A673 (cell line): ENCODE results near the gene AFG1L.

ENCODE experiments used
- CTCF ChIP-seq: fragments of 300-800, 200-600 bp; sonication (generic); conservative IDR thresholded peaks from 2 replicates; pipeline ENCODE4 v1.5.1; 2017; ENCODE audit warnings: low read depth, mild to moderate bottlenecking, antibody characterized with exemption, low read length, moderate library complexity, mixed read lengths
- EZH2 ChIP-seq: fragments of 200-600 bp; sonication (generic); IDR thresholded peaks from 2 replicates; pipeline ENCODE4 v1.6.1; 2017; ENCODE audit warnings: borderline replicate concordance, low read depth, mild to moderate bottlenecking, mixed read lengths, antibody characterized with exemption, low read length; ENCODE audit not compliant: poor library complexity, severe bottlenecking

- TF ChIP-seq CTCF (no peak), EZH2 (no peak)
These were observed 187.7 kb downstream of the AFG1L start for GRCh38 chr6:108482559-108482958.
